ENCODE data around the gene JAZF1. TPM values are rescaled to one million over a fixed set of nuclear protein-coding genes. Genes with fewer than 3 reads are reported as not detected.

Gene JAZF1
- total RNA-seq, 1 experiment from 2014 or later, result 3.4 TPM

- TF ChIP-seq SIN3A (IDR thresholded peaks at IDR 0.05; ENCODE audit: low read depth) (no peak), ATF3 (IDR thresholded peaks at IDR 0.05) (no peak)
- Histone ChIP-seq H3K27me3 (ENCODE audit: insufficient read depth, low read length) (no peaks in the 10 kb centered on the region), H3K27ac (ENCODE audit: low read depth, low read length) (no peak overlapping the region), H3K9ac (ENCODE audit: low read length) (no peak overlapping the region), H3K4me1 (ENCODE audit: control insufficient read depth in 1 of 2, insufficient read depth in 2 of 2, low read length in 2 of 2) (peaks cover 0 to 7% of the 10 kb centered on the region in 2 experiments; a peak in 2 of 4 replicates), H3K36me3 (ENCODE audit: control insufficient read depth in 1 of 2, insufficient read depth in 2 of 2, low read length in 2 of 2) (no peaks in the 10 kb centered on the region), H3K4me2 (ENCODE audit: low read length) (no peak overlapping the region), H4K20me1 (ENCODE audit: insufficient read depth) (no peaks in the 10 kb centered on the region), H3K4me3 (replicated peaks in 1 of 2; ENCODE audit: low read depth in 1 of 2, low read length in 2 of 2) (no peak overlapping the region), H3K79me2 (ENCODE audit: insufficient read depth, low read length) (no peaks in the 10 kb centered on the region), H3K9me3 (ENCODE audit: control insufficient read depth in 1 of 2, insufficient read depth in 1 of 2, low read depth in 1 of 2, low read length in 2 of 2) (no peaks in the 10 kb centered on the region), H2AFZ (ENCODE audit: low read depth, low read length, poor library complexity, severe bottlenecking) (no peak overlapping the region), H3K9me2 (ENCODE audit: insufficient read depth) (no peaks in the 10 kb centered on the region)
- BruUV-seq (replicated peaks), result no TSS peak
- ChIA-PET CTCF (no interaction called here), POLR2A (no interaction called here), RAD21 (ENCODE audit: low non-redundant PET in 1 of 2, low total read pairs in 2 of 2, uncharacterized antibody in 2 of 2, unreplicated experiment in 2 of 2) (no interaction called here)
- DNase-seq (ENCODE audit: low read depth, low spot score) (no peak), ATAC-seq (no peak)
- intact Hi-C loops (cut with micrococcal nuclease), result no loop called here
Observed at GRCh38 chr7:28065721-28066285, 114.8 kb downstream of the JAZF1 start.

DNA sequence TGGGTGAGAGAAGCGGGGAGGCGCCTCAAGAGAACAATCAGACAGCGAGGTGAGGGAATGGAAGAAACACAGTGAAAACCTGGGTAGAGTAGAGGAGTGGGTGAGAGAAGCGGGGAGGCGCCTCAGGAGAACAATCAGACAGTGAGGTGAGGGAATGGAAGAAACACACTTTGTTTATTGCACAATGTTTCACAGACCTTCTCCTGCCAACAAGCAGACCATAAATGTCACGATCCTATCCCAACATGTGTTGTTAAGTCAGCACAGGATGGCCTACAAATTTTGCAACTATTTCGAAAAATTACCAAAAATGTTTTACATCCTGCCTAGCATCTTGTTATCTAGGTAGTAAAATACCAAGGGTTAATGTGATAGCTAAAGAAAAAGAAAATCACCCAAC lies 115.3 kb downstream of the JAZF1 start:
- Histone ChIP-seq H3K4me3 (replicated peaks in 1 of 2; ENCODE audit: low read depth in 1 of 2, low read length in 2 of 2) (no peak overlapping the region), H3K9me3 (ENCODE audit: control insufficient read depth in 1 of 2, insufficient read depth in 1 of 2, low read depth in 1 of 2, low read length in 2 of 2) (no peaks in the 10 kb centered on the region), H3K4me1 (ENCODE audit: control insufficient read depth in 1 of 2, insufficient read depth in 2 of 2, low read length in 2 of 2) (peaks cover 0 to 7% of the 10 kb centered on the region in 2 experiments; a peak in 2 of 4 replicates), H3K79me2 (ENCODE audit: insufficient read depth, low read length) (no peaks in the 10 kb centered on the region), H3K9me2 (ENCODE audit: insufficient read depth) (no peaks in the 10 kb centered on the region), H3K36me3 (ENCODE audit: control insufficient read depth in 1 of 2, insufficient read depth in 2 of 2, low read length in 2 of 2) (no peaks in the 10 kb centered on the region), H4K20me1 (ENCODE audit: insufficient read depth) (no peaks in the 10 kb centered on the region), H3K27ac (ENCODE audit: low read depth, low read length) (no peak overlapping the region), H3K27me3 (ENCODE audit: insufficient read depth, low read length) (no peaks in the 10 kb centered on the region), H3K4me2 (ENCODE audit: low read length) (no peak overlapping the region), H3K9ac (ENCODE audit: low read length) (no peak overlapping the region), H2AFZ (ENCODE audit: low read depth, low read length, poor library complexity, severe bottlenecking) (no peak overlapping the region)
- POLR2A ChIA-PET, result interaction anchor here (1.0 kb wide), 1 partner anchor 324 kb away, joined by 3 read pairs; no protein-coding TSS in a partner anchor
- ATAC-seq (no peak), DNase-seq (ENCODE audit: low read depth, low spot score) (no peak)
- BruUV-seq (replicated peaks), result no TSS peak
- RAD21 ChIA-PET (ENCODE audit: low non-redundant PET in 1 of 2, low total read pairs in 2 of 2, uncharacterized antibody in 2 of 2, unreplicated experiment in 2 of 2), result no interaction called here
- intact Hi-C loops (cut with micrococcal nuclease), result no loop called here
- CTCF ChIA-PET, result no interaction called here
- TF ChIP-seq FOSL1 (IDR thresholded peaks at IDR 0.05; ENCODE audit: low read depth) (no peak), EZH2phosphoT487 (IDR thresholded peaks at IDR 0.05; ENCODE audit: borderline replicate concordance) (no peak), SP1 (IDR thresholded peaks at IDR 0.05; ENCODE audit: low read depth) (no peak), ZFX (IDR thresholded peaks at IDR 0.05) (no peak), EGR1 (IDR thresholded peaks at IDR 0.05; ENCODE audit: low read depth) (no peak), SRF (IDR thresholded peaks at IDR 0.05; ENCODE audit: low read depth) (no peak), ZNF274 (IDR thresholded peaks at IDR 0.05; ENCODE audit: low read depth, low read length) (no peak), TCF7L2 (IDR thresholded peaks at IDR 0.05; ENCODE audit: borderline replicate concordance, extremely low read depth, insufficient read depth, insufficient read length) (no peak), ZBTB33 (IDR thresholded peaks at IDR 0.05; ENCODE audit: extremely low read depth, insufficient replicate concordance, low read length) (no peak)
- TF ChIP-seq, protein P1, sequence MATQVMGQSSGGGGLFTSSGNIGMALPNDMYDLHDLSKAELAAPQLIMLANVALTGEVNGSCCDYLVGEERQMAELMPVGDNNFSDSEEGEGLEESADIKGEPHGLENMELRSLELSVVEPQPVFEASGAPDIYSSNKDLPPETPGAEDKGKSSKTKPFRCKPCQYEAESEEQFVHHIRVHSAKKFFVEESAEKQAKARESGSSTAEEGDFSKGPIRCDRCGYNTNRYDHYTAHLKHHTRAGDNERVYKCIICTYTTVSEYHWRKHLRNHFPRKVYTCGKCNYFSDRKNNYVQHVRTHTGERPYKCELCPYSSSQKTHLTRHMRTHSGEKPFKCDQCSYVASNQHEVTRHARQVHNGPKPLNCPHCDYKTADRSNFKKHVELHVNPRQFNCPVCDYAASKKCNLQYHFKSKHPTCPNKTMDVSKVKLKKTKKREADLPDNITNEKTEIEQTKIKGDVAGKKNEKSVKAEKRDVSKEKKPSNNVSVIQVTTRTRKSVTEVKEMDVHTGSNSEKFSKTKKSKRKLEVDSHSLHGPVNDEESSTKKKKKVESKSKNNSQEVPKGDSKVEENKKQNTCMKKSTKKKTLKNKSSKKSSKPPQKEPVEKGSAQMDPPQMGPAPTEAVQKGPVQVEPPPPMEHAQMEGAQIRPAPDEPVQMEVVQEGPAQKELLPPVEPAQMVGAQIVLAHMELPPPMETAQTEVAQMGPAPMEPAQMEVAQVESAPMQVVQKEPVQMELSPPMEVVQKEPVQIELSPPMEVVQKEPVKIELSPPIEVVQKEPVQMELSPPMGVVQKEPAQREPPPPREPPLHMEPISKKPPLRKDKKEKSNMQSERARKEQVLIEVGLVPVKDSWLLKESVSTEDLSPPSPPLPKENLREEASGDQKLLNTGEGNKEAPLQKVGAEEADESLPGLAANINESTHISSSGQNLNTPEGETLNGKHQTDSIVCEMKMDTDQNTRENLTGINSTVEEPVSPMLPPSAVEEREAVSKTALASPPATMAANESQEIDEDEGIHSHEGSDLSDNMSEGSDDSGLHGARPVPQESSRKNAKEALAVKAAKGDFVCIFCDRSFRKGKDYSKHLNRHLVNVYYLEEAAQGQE (IDR thresholded peaks at IDR 0.05; ENCODE audit: low read depth), result no peak
